Right atrium auricular region (tissue), 2 donors: ENCODE measurements around the gene DHX29. TPM values are rescaled to one million over a fixed set of nuclear protein-coding genes. Genes with fewer than 3 reads are reported as not detected.

Experiments
- DNase-seq: peaks from one replicate; pipeline ENCODE4 v3.0.0-alpha.2; 2019; ENCODE audit warnings: low spot score
- H3K27ac ChIP-seq, 2 donors: fragments of 200-600 bp; sonication (generic); 1 replicate in 1 of 2; 2 replicates in 1 of 2; pipeline ENCODE4 v1.5.1; 2016 to 2019
- H3K27me3 ChIP-seq, 2 donors: fragments of 200-600 bp; sonication (generic); one replicate each; pipeline versions ENCODE4 v1.5.1 to v1.6.0; 2017 to 2019
- H3K36me3 ChIP-seq: fragments of 200-600 bp; sonication (generic); one replicate; pipeline ENCODE4 v1.5.1; 2016
- H3K4me1 ChIP-seq, 2 donors: fragments of 200-600 bp; sonication (generic); one replicate each; pipeline versions ENCODE4 v1.5.1 to v1.6.0; 2017 to 2019
- H3K4me3 ChIP-seq, 2 donors: fragments of 200-600 bp; sonication (generic); 1 replicate in 1 of 2; 2 replicates in 1 of 2; pipeline ENCODE4 v1.5.1; 2017 to 2019; ENCODE audit warnings: mild to moderate bottlenecking in 1 of 2, moderate library complexity in 1 of 2
- H3K9me3 ChIP-seq, 2 donors: fragments of 200-600 bp; sonication (generic); one replicate each; pipeline ENCODE4 v1.5.1; 2019
- total RNA-seq, 2 donors: library from RNA; depleted of rRNA; stranded (reverse); fragments of >200 nt; gene quantifications; one replicate each; pipeline ENCODE4 v1.1.0, GENCODE V29; 2016
- TF ChIP-seq, protein P1 (sequence below), 2 donors: fragments of 200-600 bp; sonication (generic); IDR thresholded peaks; one replicate each; pipeline ENCODE4 v1.5.1; 2019; ENCODE audit warnings: antibody characterized with exemption in 2 of 2

Gene DHX29
- total RNA-seq, 2 donors from 2014 or later: 17.5 to 20.9 TPM

DNA sequence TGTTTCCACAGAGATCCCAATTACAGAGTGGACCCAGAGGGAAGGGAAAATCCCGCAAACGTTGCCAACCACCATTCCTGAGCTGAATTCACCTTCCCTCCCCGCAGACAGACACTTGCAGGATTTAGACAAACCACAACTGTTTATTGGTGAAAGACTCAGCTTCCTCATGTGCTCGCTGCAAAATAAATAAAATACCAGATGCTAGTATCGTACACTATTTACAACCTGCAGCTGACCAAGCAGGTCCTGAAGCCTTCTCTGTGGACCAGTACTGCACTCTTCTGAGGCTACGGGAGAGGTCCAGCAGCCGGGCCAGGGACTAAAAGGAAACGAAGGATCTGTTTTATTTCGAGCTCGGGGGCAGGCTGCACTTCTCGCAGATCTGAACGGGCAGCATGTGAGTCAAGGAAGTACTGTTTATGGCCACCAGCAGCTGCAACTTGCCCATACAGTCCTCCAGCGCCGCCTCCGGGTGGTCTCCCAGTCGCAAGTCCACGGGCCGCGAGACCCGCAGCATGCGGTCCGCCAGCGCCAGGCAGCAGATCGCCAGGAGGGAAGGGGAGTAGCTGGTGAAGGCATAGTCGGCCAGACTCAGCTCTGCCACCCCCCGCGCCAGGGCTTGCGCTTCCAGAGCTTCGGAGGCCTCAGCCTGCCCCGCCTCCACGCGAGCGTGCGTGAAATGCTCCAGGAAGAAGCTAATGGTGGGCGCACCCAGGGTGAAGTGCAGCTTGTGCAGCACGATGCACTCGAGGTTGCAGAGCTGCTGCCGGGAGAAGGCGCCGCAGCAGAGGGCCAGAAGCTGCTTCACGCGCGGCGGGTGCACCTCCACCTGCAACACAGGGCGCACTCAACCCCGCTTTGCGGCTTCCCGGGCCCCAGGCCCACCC lies 76.2 kb downstream of the DHX29 start:
- Histone ChIP-seq H3K27ac (no peak overlapping the region), H3K9me3 (no peaks in the 10 kb centered on the region), H3K4me3 (peak overlapping the region in 1 of 2 donors; percentile 60), H3K27me3 (peaks cover 52 to 69% of the 10 kb centered on the region in 2 donors), H3K4me1 (peaks cover 0 to 55% of the 10 kb centered on the region in 2 donors), H3K36me3 (no peaks in the 10 kb centered on the region)
- DNase-seq: no peak
- TF ChIP-seq, protein P1, sequence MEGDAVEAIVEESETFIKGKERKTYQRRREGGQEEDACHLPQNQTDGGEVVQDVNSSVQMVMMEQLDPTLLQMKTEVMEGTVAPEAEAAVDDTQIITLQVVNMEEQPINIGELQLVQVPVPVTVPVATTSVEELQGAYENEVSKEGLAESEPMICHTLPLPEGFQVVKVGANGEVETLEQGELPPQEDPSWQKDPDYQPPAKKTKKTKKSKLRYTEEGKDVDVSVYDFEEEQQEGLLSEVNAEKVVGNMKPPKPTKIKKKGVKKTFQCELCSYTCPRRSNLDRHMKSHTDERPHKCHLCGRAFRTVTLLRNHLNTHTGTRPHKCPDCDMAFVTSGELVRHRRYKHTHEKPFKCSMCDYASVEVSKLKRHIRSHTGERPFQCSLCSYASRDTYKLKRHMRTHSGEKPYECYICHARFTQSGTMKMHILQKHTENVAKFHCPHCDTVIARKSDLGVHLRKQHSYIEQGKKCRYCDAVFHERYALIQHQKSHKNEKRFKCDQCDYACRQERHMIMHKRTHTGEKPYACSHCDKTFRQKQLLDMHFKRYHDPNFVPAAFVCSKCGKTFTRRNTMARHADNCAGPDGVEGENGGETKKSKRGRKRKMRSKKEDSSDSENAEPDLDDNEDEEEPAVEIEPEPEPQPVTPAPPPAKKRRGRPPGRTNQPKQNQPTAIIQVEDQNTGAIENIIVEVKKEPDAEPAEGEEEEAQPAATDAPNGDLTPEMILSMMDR (IDR thresholded peaks at IDR 0.05): no peak

DNA sequence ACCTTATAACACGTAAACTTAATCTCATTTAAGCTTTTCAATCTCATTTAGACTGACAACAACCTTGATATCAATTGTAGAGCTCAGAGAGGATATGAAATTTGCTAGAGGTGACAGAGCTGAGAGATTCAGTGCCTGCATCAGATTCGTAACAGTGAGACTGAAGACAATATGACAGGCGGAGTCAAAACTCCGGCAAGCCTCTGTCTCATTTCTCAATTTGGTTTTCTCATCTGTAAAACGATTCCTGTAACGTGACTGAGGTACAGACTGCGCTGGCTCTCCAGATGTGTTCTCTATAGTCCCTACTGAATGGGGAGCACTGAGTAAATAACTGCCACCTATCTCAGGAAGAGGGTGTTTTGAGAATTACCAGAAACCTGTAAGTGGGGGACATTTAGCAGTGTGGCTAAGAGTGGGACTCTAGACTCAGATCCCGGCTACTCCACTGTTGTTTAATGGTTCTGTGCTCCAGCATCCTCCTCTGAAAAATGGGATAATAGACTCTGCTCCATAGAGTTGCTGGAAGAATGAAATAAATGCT lies 77.3 kb downstream of the DHX29 start:
- H3K27ac ChIP-seq: no peak overlapping the region
- no peaks in the 10 kb centered on the region for H3K9me3 ChIP-seq
- no peak for DNase-seq
- peaks cover 61 to 72% of the 10 kb centered on the region in 2 donors for H3K27me3 ChIP-seq
- no peaks in the 10 kb centered on the region for H3K36me3 ChIP-seq
- H3K4me1 ChIP-seq: peaks cover 0 to 57% of the 10 kb centered on the region in 2 donors
- no peak overlapping the region for H3K4me3 ChIP-seq
- TF ChIP-seq, protein P1 (IDR thresholded peaks at IDR 0.05): no peak

DNA sequence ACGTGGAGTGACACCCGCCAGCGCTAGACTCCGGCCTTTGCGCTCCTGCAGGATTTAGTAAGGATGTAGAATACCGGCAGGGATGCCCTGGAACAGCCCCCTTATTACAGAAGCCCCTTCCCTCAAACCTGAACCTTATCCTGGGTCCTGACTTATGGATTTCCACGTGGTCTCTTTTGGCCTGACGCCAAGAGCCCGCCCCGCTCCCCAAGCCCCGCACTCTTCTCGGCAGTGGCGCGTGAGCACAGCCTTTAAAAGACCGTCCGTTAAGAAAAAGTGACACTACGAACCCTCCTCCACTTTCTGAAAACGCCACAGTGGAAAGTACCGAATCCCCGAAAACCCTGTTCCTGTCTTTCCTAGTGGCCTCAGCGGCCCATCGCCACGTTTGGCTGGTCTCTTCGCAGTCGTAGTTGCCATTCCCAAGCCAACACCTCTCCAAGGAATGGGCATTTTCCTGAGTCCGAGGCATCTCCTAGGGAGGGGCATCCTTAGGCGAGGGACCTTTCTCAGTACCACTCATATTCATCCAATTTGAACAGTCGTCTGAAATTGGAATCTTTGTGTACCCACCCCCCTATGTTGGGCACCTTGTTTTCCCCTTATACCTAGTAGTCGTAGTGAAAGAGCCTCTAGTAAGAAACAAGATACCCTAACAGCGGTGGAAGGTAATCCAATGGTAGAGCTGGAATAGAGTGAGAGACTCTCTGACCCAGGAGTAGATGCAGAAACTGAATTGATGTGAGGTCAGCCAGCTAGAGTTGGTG lies 79.6 kb downstream of the DHX29 start:
- Histone ChIP-seq H3K4me3 (peak overlapping the region; percentile 10 to 43), H3K27ac (no peak overlapping the region), H3K36me3 (no peaks in the 10 kb centered on the region), H3K4me1 (peaks cover 0 to 46% of the 10 kb centered on the region in 2 donors), H3K27me3 (peaks cover 70 to 77% of the 10 kb centered on the region in 2 donors), H3K9me3 (no peaks in the 10 kb centered on the region)
- TF ChIP-seq, protein P1 (IDR thresholded peaks at IDR 0.05): no peak
- no peak for DNase-seq

DNA sequence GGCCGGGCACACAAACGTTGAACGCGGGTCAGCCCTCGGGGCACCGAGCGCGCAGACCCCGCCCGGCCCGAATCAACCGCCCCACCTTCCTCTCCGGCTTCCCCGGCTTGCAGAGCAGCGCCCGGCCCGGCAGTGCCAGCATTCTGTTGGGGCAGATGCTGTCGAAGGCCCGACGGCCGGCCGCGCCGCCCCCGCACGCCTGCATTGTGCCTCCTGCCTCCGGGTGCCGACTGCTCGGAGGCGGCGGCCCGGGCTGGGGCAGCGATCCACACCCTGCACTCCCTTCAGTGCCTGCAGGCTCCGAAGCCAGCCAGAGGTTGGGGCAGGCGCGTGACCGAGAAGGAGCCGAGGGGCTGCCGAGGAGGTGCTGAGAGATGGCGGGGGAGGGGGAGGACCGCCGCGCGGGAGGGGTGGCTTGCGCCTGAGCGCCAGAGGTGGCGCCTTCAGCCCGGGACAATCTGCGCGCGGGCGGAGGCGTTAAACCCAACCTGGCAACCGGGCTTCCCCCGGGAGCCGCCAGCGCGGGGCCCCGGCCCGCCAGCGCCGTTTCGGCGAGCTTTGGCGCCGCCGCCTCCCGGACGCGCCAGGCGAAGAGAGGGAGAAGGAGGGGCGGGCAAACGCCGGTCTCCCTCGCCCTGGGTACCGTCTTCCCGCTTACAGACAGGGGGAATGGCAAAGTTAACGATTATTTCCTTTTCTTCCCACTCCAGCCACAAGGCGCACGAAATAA lies 80.4 kb downstream of the DHX29 start, which contains the start of gene MCIDAS:
MCIDAS (minus strand) TSS at position 382 of the 730 bp plus-strand sequence; CDS start at position 205, 177 bp downstream.
- TF ChIP-seq, protein P1 (IDR thresholded peaks at IDR 0.05): no peak
- H3K9me3 ChIP-seq: no peaks in the 10 kb centered on the region
- peaks cover 70 to 77% of the 10 kb centered on the region in 2 donors for H3K27me3 ChIP-seq
- H3K36me3 ChIP-seq: no peaks in the 10 kb centered on the region
- no peak within 1 kb of the TSS for H3K27ac ChIP-seq
- no peak for DNase-seq
- peaks cover 0 to 43% of the 10 kb centered on the region in 2 donors for H3K4me1 ChIP-seq
- peak within 1 kb of the TSS; percentile 10 to 43 for H3K4me3 ChIP-seq
